ENCODE data around the gene ERCC6.

The ERCC6 gene

DNA sequence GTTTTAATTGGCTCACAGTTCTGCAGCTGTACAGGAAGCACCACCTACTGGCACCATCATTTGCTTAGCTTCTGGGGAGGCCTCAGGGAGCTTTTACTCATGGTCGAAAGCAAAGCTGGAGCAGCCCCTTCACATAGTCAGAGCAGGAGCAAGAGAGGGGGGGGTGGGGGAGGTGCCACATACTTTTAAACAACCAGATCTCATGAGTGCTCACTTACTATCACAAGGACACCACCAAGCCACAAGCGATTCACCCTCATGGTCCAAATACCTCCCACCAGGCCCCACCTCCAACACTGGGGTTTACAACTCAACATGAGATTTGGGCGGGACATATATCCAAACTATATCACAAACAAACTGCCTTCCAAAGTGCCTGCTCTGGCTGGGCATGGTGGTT lies 39.5 kb upstream of the ERCC6 start:
- Histone ChIP-seq H3K9ac (ENCODE audit: low read length) (no peak overlapping the region), H3K4me2 (ENCODE audit: low read length) (no peak overlapping the region), H2AFZ (ENCODE audit: low read depth, low read length) (no peak overlapping the region), H3K79me2 (ENCODE audit: low read length) (no peaks in the 10 kb centered on the region), H3K9me3 (ENCODE audit: insufficient read depth, low read length) (no peaks in the 10 kb centered on the region), H3K36me3 (replicated peaks; ENCODE audit: low read depth, low read length) (no peaks in the 10 kb centered on the region), H3K27ac (ENCODE audit: low read length) (no peak overlapping the region), H3K27me3 (ENCODE audit: low read depth, low read length) (no peaks in the 10 kb centered on the region), H3K4me1 (ENCODE audit: low read length) (no peaks in the 10 kb centered on the region), H4K20me1 (ENCODE audit: insufficient read depth, low read length) (no peaks in the 10 kb centered on the region), H3K4me3 (ENCODE audit: low read length) (no peak overlapping the region)
- no peak for TF ChIP-seq EZH2phosphoT487 (IDR thresholded peaks at IDR 0.05; ENCODE audit: low read depth)
- TF ChIP-seq, protein P1, sequence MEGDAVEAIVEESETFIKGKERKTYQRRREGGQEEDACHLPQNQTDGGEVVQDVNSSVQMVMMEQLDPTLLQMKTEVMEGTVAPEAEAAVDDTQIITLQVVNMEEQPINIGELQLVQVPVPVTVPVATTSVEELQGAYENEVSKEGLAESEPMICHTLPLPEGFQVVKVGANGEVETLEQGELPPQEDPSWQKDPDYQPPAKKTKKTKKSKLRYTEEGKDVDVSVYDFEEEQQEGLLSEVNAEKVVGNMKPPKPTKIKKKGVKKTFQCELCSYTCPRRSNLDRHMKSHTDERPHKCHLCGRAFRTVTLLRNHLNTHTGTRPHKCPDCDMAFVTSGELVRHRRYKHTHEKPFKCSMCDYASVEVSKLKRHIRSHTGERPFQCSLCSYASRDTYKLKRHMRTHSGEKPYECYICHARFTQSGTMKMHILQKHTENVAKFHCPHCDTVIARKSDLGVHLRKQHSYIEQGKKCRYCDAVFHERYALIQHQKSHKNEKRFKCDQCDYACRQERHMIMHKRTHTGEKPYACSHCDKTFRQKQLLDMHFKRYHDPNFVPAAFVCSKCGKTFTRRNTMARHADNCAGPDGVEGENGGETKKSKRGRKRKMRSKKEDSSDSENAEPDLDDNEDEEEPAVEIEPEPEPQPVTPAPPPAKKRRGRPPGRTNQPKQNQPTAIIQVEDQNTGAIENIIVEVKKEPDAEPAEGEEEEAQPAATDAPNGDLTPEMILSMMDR (IDR thresholded peaks at IDR 0.05; ENCODE audit: low read depth, low read length), result no peak

DNA sequence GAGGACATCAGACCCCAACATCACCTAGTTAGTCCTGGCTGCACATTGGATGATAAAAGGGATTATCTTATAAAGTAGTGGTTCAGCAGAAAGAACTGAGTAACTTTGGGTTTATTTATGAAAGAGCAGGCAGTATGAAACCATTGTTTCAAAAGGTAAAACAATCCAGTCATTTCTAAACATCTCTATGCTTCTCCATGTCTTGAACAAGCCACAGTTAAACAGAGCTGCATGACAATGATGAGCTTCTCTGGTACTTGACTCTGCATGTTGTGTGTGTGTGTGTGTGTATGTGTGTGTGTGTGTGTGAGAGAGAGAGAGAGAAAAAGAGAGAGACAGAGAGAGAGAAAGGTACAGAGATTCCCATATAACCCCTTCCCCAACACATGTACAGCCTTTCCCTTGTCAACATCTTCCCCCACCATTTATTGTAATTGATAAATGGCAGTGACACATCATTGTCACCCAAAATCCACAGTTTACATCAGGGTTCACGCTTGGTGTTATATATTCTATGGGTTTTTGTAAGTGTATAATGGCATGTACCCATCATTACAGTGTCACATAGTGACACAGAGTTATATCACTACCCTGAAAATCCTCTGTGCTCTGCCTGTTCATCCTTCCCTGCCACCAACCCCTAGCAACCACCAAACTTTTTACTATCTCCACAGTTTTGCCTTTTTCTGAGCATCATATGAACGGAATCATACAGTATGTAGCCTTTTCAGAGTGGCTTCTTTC lies 38.4 kb upstream of the ERCC6 start:
- Histone ChIP-seq H4K20me1 (ENCODE audit: insufficient read depth, low read length) (no peaks in the 10 kb centered on the region), H3K9me3 (ENCODE audit: insufficient read depth, low read length) (no peaks in the 10 kb centered on the region), H3K27ac (ENCODE audit: low read length) (no peak overlapping the region), H3K27me3 (ENCODE audit: low read depth, low read length) (no peaks in the 10 kb centered on the region), H2AFZ (ENCODE audit: low read depth, low read length) (no peak overlapping the region), H3K9ac (ENCODE audit: low read length) (no peak overlapping the region), H3K4me2 (ENCODE audit: low read length) (no peak overlapping the region), H3K36me3 (replicated peaks; ENCODE audit: low read depth, low read length) (no peaks in the 10 kb centered on the region), H3K4me3 (ENCODE audit: low read length) (no peak overlapping the region), H3K4me1 (ENCODE audit: low read length) (no peaks in the 10 kb centered on the region), H3K79me2 (ENCODE audit: low read length) (no peaks in the 10 kb centered on the region)
- TF ChIP-seq, protein P1 (IDR thresholded peaks at IDR 0.05; ENCODE audit: low read depth, low read length), result no peak
- TF ChIP-seq EZH2phosphoT487 (IDR thresholded peaks at IDR 0.05; ENCODE audit: low read depth), result no peak

GRCh38 chr10:49575489-49576072 lies 36.7 kb upstream of the ERCC6 start:
- H3K79me2 ChIP-seq (ENCODE audit: low read length), result no peaks in the 10 kb centered on the region
- no peaks in the 10 kb centered on the region for H3K4me1 ChIP-seq (ENCODE audit: low read length)
- no peaks in the 10 kb centered on the region for H4K20me1 ChIP-seq (ENCODE audit: insufficient read depth, low read length)
- H3K4me3 ChIP-seq (ENCODE audit: low read length), result no peak overlapping the region
- H3K27me3 ChIP-seq (ENCODE audit: low read depth, low read length), result no peaks in the 10 kb centered on the region
- H3K9ac ChIP-seq (ENCODE audit: low read length), result no peak overlapping the region
- H3K4me2 ChIP-seq (ENCODE audit: low read length), result no peak overlapping the region
- H2AFZ ChIP-seq (ENCODE audit: low read depth, low read length), result no peak overlapping the region
- H3K36me3 ChIP-seq (replicated peaks; ENCODE audit: low read depth, low read length), result no peaks in the 10 kb centered on the region
- H3K9me3 ChIP-seq (ENCODE audit: insufficient read depth, low read length), result no peaks in the 10 kb centered on the region
- no peak overlapping the region for H3K27ac ChIP-seq (ENCODE audit: low read length)
- TF ChIP-seq, protein P1 (IDR thresholded peaks at IDR 0.05; ENCODE audit: low read depth, low read length), result no peak
- TF ChIP-seq EZH2phosphoT487 (IDR thresholded peaks at IDR 0.05; ENCODE audit: low read depth), result no peak

- Histone ChIP-seq H2AFZ (ENCODE audit: low read depth, low read length) (no peak overlapping the region), H3K79me2 (ENCODE audit: low read length) (no peaks in the 10 kb centered on the region), H3K27ac (ENCODE audit: low read length) (no peak overlapping the region), H3K4me3 (ENCODE audit: low read length) (no peak overlapping the region), H3K9me3 (ENCODE audit: insufficient read depth, low read length) (no peaks in the 10 kb centered on the region; the same call in 1 of the 2 replicates), H4K20me1 (ENCODE audit: insufficient read depth, low read length) (no peaks in the 10 kb centered on the region), H3K27me3 (ENCODE audit: low read depth, low read length) (no peaks in the 10 kb centered on the region), H3K4me1 (ENCODE audit: low read length) (no peaks in the 10 kb centered on the region), H3K4me2 (ENCODE audit: low read length) (no peak overlapping the region), H3K9ac (ENCODE audit: low read length) (no peak overlapping the region), H3K36me3 (replicated peaks; ENCODE audit: low read depth, low read length) (no peaks in the 10 kb centered on the region)
- TF ChIP-seq EZH2phosphoT487 (IDR thresholded peaks at IDR 0.05; ENCODE audit: low read depth), result no peak
- TF ChIP-seq, protein P1 (IDR thresholded peaks at IDR 0.05; ENCODE audit: low read depth, low read length), result no peak
These were observed 33.7 kb upstream of the ERCC6 start for GRCh38 chr10:49572594-49573114.

All from OCI-LY3 (cell line).